K562 (cell line): ENCODE data around the gene TLNRD1. TPM values are rescaled to one million over a fixed set of nuclear protein-coding genes. Genes with fewer than 3 reads are reported as not detected.
A peak's percentile ranks its signal among the peaks of the same experiment; 100 is the strongest.

Source experiments
- ATAC-seq: fragments of 200-7000 bp; cut with Tn5 transposase; 3 replicates; pipeline ENCODE4 v1.9.1; 2020; ENCODE audit warnings: moderate library complexity
- BruUV-seq: library from RNA; stranded (reverse); fragments of 400-500 nt; replicated peaks from 2 replicates; lab custom pipeline; 2021; lab: Mats Ljungman, UMichigan
- CTCF ChIA-PET: fragments of 300-600 bp; formaldehyde crosslinking; extraction: SDS; loops from one replicate; lab custom pipeline; 2021; ENCODE audit warnings: low intra/inter-chr PET ratio; lab: Yijun Ruan, JAX
- POLR2A ChIA-PET: fragments of 300-600, 350-650 bp; sonication (Branson Sonifier 250); formaldehyde crosslinking; extraction: SDS; loops from one replicate; lab custom pipeline; 2021; ENCODE audit warnings: antibody characterized with exemption, inconsistent platforms; lab: Yijun Ruan, JAX
- DNase-seq, 4 experiments: peaks; one replicate each; pipeline versions ENCODE4 v3.0.0 to v3.0.0-alpha.2; 2011 to 2018; ENCODE audit warnings: low spot score in 3 of 4, mixed read lengths in 3 of 4; ENCODE audit errors: extremely low read depth in 1 of 4
- FAIRE-seq: peaks from 2 replicates; lab custom pipeline; 2011; peaks lifted over from hg19 to GRCh38; lab: Jason Lieb, UNC
- H2AFZ ChIP-seq: 2 replicates; pipeline ENCODE4 v1.6.0; 2011; ENCODE audit warnings: low read depth, low read length, control low read depth, inconsistent platforms
- H3K27ac ChIP-seq: fragments of 200-600 bp; 3 replicates; pipeline ENCODE4 v1.8.0; 2011; ENCODE audit warnings: low read depth, mild to moderate bottlenecking, control low read depth, inconsistent platforms, low read length, moderate library complexity, mixed read lengths; ENCODE audit errors: extremely low read depth
- H3K27me3 ChIP-seq, 2 experiments: fragments of 300-600 bp in 1 of 2; 2 replicates in 1 of 2; 3 replicates in 1 of 2; pipeline versions ENCODE4 v1.6.0 to v1.8.0; 2011; ENCODE audit warnings: inconsistent platforms in 2 of 2, low read length in 2 of 2, mild to moderate bottlenecking in 1 of 2, mixed read lengths in 1 of 2, moderate library complexity in 1 of 2; ENCODE audit not compliant: control insufficient read depth in 2 of 2, insufficient read depth in 2 of 2
- H3K36me3 ChIP-seq: fragments of 300-600 bp; 3 replicates; pipeline ENCODE4 v1.8.0; 2011; ENCODE audit warnings: mild to moderate bottlenecking, low read length, inconsistent platforms; ENCODE audit not compliant: control insufficient read depth, insufficient read depth
- H3K4me1 ChIP-seq, 2 experiments: fragments of 200-600 bp in 1 of 2; replicated peaks in 1 of 2; 2 replicates in 1 of 2; 3 replicates in 1 of 2; pipeline versions ENCODE4 v1.5.1 to v1.8.0; 2011; ENCODE audit warnings: inconsistent platforms in 2 of 2, low read length in 2 of 2, mild to moderate bottlenecking in 1 of 2, mixed read lengths in 1 of 2, moderate library complexity in 1 of 2; ENCODE audit not compliant: control insufficient read depth in 2 of 2, insufficient read depth in 2 of 2
- H3K4me2 ChIP-seq: 2 replicates; pipeline ENCODE4 v1.6.1; 2011; ENCODE audit warnings: low read length, control low read depth, inconsistent platforms, mixed read lengths; ENCODE audit not compliant: insufficient read depth
- H3K4me3 ChIP-seq: fragments of 200-600 bp; sonication (generic), shearing (Covaris generic); 2 replicates; pipeline ENCODE4 v1.5.1; 2016; ENCODE audit warnings: control low read depth, inconsistent platforms
- H3K79me2 ChIP-seq: fragments of 200-600 bp; 3 replicates; pipeline ENCODE4 v1.8.0; 2011; ENCODE audit warnings: low read length, inconsistent platforms; ENCODE audit not compliant: control insufficient read depth, insufficient read depth
- H3K9ac ChIP-seq, 2 experiments: 2 replicates each; pipeline versions ENCODE4 v1.6.0 to v1.6.1; 2011; ENCODE audit warnings: low read depth in 2 of 2, low read length in 2 of 2, control low read depth in 1 of 2, inconsistent platforms in 1 of 2, mild to moderate bottlenecking in 1 of 2, mixed read lengths in 1 of 2; ENCODE audit not compliant: insufficient read depth in 1 of 2
- H3K9me1 ChIP-seq: one replicate; pipeline ENCODE4 v1.6.0; 2011; ENCODE audit warnings: inconsistent platforms, mild to moderate bottlenecking, low read length, moderate library complexity; ENCODE audit not compliant: control insufficient read depth, insufficient read depth
- H3K9me3 ChIP-seq: replicated peaks from 2 replicates; pipeline ENCODE4 v1.5.1; 2011; ENCODE audit warnings: low read depth, low read length, inconsistent platforms; ENCODE audit not compliant: control insufficient read depth, insufficient read depth
- H4K20me1 ChIP-seq: replicated peaks from 2 replicates; pipeline ENCODE4 v1.6.1; 2011; ENCODE audit warnings: low read length, inconsistent platforms, mixed read lengths; ENCODE audit not compliant: control insufficient read depth, insufficient read depth
- ESRRB ChIP-seq: fragments of 250-450 bp; sonication (Bioruptor Pico); IDR thresholded peaks from 2 replicates; pipeline ENCODE4 v1.5.0; 2020; ENCODE audit warnings: mild to moderate bottlenecking, moderate library complexity, borderline replicate concordance
- L3MBTL2 ChIP-seq: fragments of 450-650 bp; IDR thresholded peaks from 2 replicates; pipeline ENCODE4 v1.6.1; 2016; ENCODE audit warnings: mild to moderate bottlenecking, moderate library complexity
- MBD2 ChIP-seq: sonication (generic); IDR thresholded peaks from 2 replicates; pipeline ENCODE4 v1.6.1; 2016; ENCODE audit warnings: low read depth, borderline replicate concordance
- PTBP1 ChIP-seq: fragments of 200-400 bp; formaldehyde crosslinking; IDR thresholded peaks from 2 replicates; pipeline ENCODE4 v1.6.1; 2017; ENCODE audit warnings: low read depth, low read length
- REST ChIP-seq, 2 experiments: fragments of 450-650 bp; formaldehyde crosslinking in 1 of 2; IDR thresholded peaks; 2 replicates each; pipeline versions ENCODE4 v1.4.0 to v1.6.1; 2014 to 2020; ENCODE audit warnings: mild to moderate bottlenecking in 2 of 2, borderline replicate concordance in 1 of 2, low read depth in 1 of 2
- SMAD4 ChIP-seq: fragments of 250-450 bp; sonication (Bioruptor Pico); conservative IDR thresholded peaks from 2 replicates; pipeline ENCODE4 v1.8.0; 2021; ENCODE audit warnings: inconsistent platforms, mild to moderate bottlenecking, moderate library complexity
- SMARCA5 ChIP-seq: fragments of 450-650 bp; IDR thresholded peaks from 2 replicates; pipeline ENCODE4 v1.6.1; 2016
- SRSF7 ChIP-seq: fragments of 200-400 bp; formaldehyde crosslinking; optimal IDR thresholded peaks from 2 replicates; pipeline ENCODE3; 2017; ENCODE audit warnings: mild to moderate bottlenecking, low read depth, low read length
- TCFL5 ChIP-seq: fragments of 250-450 bp; sonication (Bioruptor Pico); conservative IDR thresholded peaks from 2 replicates; pipeline ENCODE4 v1.6.1; 2021; ENCODE audit warnings: mild to moderate bottlenecking, moderate library complexity, matching md5 sums
- USF2 ChIP-seq: sonication (generic); formaldehyde crosslinking; IDR thresholded peaks from 2 replicates; pipeline ENCODE4 v1.5.0; 2020; ENCODE audit warnings: missing genetic modification reagents
- ZBTB1 ChIP-seq: sonication (generic); formaldehyde crosslinking; IDR thresholded peaks from 2 replicates; pipeline ENCODE4 v1.8.1; 2023; ENCODE audit warnings: missing genetic modification reagents, low read depth, mild to moderate bottlenecking, borderline replicate concordance
- ZNF124 ChIP-seq: sonication (generic); formaldehyde crosslinking; IDR thresholded peaks from 2 replicates; pipeline ENCODE4 v1.8.1; 2022; ENCODE audit warnings: missing genetic modification reagents
- ZNF311 ChIP-seq: fragments of 250-450 bp; sonication (Bioruptor Pico); IDR thresholded peaks from 2 replicates; pipeline ENCODE4 v1.4.0; 2020; ENCODE audit warnings: mild to moderate bottlenecking, moderate library complexity
- ZNF668 ChIP-seq: fragments of 250-450 bp; sonication (Bioruptor Pico); IDR thresholded peaks from 2 replicates; pipeline ENCODE4 v1.8.0; 2022; ENCODE audit warnings: mild to moderate bottlenecking, inconsistent platforms
- WGBS: fragments of 100-300 bp; shearing (Covaris generic); methylation state at CpG from one replicate; pipeline ENCODE4 v1.1.6; 2016; ENCODE audit warnings: low coverage, mixed read lengths; ENCODE audit not compliant: insufficient coverage; ENCODE audit errors: missing lambda C conversion rate; 5-methylcytosine and 5-hydroxymethylcytosine counted together
- in situ Hi-C: fragments of 300-500 bp; cut with MboI; formaldehyde crosslinking; loops from 4 replicates; pipeline ENCODE4 v1.15.0; 2018; ENCODE audit warnings: inconsistent platforms, mixed read lengths
- intact Hi-C: fragments of 100-400 bp; cut with micrococcal nuclease; formaldehyde crosslinking; loops from 2 replicates; pipeline ENCODE4 v1.14.2; 2022
- polyA plus RNA-seq, 8 experiments: library from polyadenylated mRNA; depleted of rRNA in 4 of 8; stranded (reverse) in 5 of 8; unstranded in 3 of 8; fragments of >200 nt; fragmentation: Nextera tagmentation in 2 of 8; fragmentation: Illumina TruSeq in 1 of 8; extraction: Ambion mirVana in 2 of 8; extraction: Trizol in 1 of 8; gene quantifications; 2 replicates each; pipeline versions ENCODE4 v1.2.1 to v1.2.3, GENCODE V29; 2011 to 2014; ENCODE audit warnings: inconsistent platforms in 1 of 8, missing spikeins in 1 of 8
- total RNA-seq, 7 experiments: library from RNA; depleted of rRNA in 6 of 7; stranded (reverse); fragments of >200 nt in 6 of 7; fragmentation: Illumina TruSeq in 2 of 7; extraction: Trizol in 2 of 7; gene quantifications; 2 replicates each; pipeline versions ENCODE4 v1.2.1 to v1.2.3, GENCODE V29; 2011 to 2021; ENCODE audit warnings: low replicate concordance in 1 of 7

Gene TLNRD1
- total and polyA plus RNA-seq, 9 of the 15 experiments (the other 6 are each of a cell fraction or from before 2014, with no cell fraction given) = 1.1 to 33.1 (median 5.7) TPM

GRCh38 chr15:80998251-80998650 lies 2.5 kb upstream of the TLNRD1 start:
- ATAC-seq (peak; percentile 8), DNase-seq (peak in 1 of 4 experiments; percentile 40), FAIRE-seq (peak; percentile 60)
- Histone ChIP-seq H3K27ac (peak overlapping the region; percentile 60), H3K79me2 (peaks cover 36% of the 10 kb centered on the region), H3K9me1 (no peaks in the 10 kb centered on the region), H3K4me3 (no peak overlapping the region), H3K9ac (peak overlapping the region in 1 of 2 experiments; percentile 40; a peak in 1 of 4 replicates), H4K20me1 (no peaks in the 10 kb centered on the region), H3K36me3 (peaks cover 7% of the 10 kb centered on the region; the same call in 1 of the 3 replicates), H3K27me3 (no peaks in the 10 kb centered on the region), H2AFZ (peak overlapping the region; percentile 77), H3K4me2 (peak overlapping the region; percentile 47), H3K9me3 (no peaks in the 10 kb centered on the region), H3K4me1 (peaks cover 12 to 31% of the 10 kb centered on the region in 2 experiments; a peak in 4 of 5 replicates)
- no TSS peak for BruUV-seq
- 25% methylated on average over 1 of the region's 1 CpG for WGBS
- POLR2A ChIA-PET = interaction anchor here (0.6 to 1.7 kb wide), 5 partner anchors 10 to 268 kb away, joined by 3 to 4 read pairs (median 3); no protein-coding TSS in a partner anchor
- intact Hi-C loops = loop anchor here (2.0 to 5.0 kb wide), 2 partner anchors 109 to 154 kb away; no protein-coding TSS in a partner anchor
- in situ Hi-C loops = loop anchor here (5.0 kb wide), 1 partner anchor 104 kb away; no protein-coding TSS in a partner anchor
- CTCF ChIA-PET = interaction anchor here (1.0 kb wide), 1 partner anchor 267 kb away, joined by 3 read pairs; no protein-coding TSS in a partner anchor
- no peak for TF ChIP-seq SRSF7
- no peak for TF ChIP-seq ZNF668 (CRISPR knock-in tag)
- no peak for TF ChIP-seq TCFL5 (CRISPR knock-in tag)
- TF ChIP-seq ZNF311 (CRISPR knock-in tag) = no peak
- TF ChIP-seq SMAD4 (CRISPR knock-in tag) = no peak
- TF ChIP-seq SMARCA5 = no peak
- peak; percentile 83 for TF ChIP-seq USF2 (CRISPR knock-in tag)
- no peak for TF ChIP-seq ZNF124
- no peak for TF ChIP-seq ESRRB (CRISPR knock-in tag)
- 0 out of 2 replicates have a peak, but pooled peaks have one; percentile 25 for TF ChIP-seq REST (IDR thresholded peaks at IDR 0.05; ENCODE audit: borderline replicate concordance)
- TF ChIP-seq REST (CRISPR knock-in tag; IDR thresholded peaks at IDR 0.05; ENCODE audit: low read depth) = no peak
- TF ChIP-seq PTBP1 = no peak
- TF ChIP-seq L3MBTL2 = peak; percentile 47
- TF ChIP-seq ZBTB1 (CRISPR knock-in tag) = no peak
- TF ChIP-seq MBD2 = no peak
